ENCODE data around the gene GFAP.

DNA sequence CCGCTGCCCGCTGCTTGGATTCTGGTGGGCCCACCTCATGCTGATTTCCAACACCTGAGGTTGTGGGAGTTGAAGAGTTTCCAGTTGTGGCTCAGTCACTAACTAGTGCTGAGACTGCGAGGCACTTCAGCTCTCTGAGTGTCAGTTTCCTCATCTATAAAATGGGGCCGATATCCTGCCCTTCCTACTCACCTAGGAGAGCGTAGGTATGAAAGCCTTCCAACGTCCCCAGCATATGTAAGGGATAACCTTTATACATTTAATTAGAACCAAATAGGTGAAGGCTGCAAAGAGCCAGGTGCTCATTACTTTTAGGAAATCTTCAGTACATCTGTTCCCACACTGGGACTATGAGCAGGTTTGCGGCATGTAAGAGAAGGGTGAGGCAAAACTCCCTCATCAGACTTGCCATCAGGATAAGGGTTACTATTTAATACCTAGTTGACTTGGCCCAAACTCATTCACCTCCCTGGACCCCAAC is 33.1 kb upstream of the GFAP start:
- TF ChIP-seq ESRRG (CRISPR knock-in tag; IDR thresholded peaks at IDR 0.05) (no peak), SNAI2 (CRISPR knock-in tag; IDR thresholded peaks at IDR 0.05) (no peak), TOX (CRISPR knock-in tag; IDR thresholded peaks at IDR 0.05; ENCODE audit: borderline replicate concordance) (no peak), ISL1 (CRISPR knock-in tag; IDR thresholded peaks at IDR 0.05) (no peak), ARNTL (CRISPR knock-in tag; IDR thresholded peaks at IDR 0.05; ENCODE audit: borderline replicate concordance, low read depth) (no peak), CSDC2 (CRISPR knock-in tag; IDR thresholded peaks at IDR 0.05) (no peak), ZNF8 (CRISPR knock-in tag; IDR thresholded peaks at IDR 0.05) (no peak), TCF4 (CRISPR knock-in tag; IDR thresholded peaks at IDR 0.05; ENCODE audit: borderline replicate concordance) (no peak), RARB (CRISPR knock-in tag; IDR thresholded peaks at IDR 0.05) (no peak)
- TF ChIP-seq, protein P1, sequence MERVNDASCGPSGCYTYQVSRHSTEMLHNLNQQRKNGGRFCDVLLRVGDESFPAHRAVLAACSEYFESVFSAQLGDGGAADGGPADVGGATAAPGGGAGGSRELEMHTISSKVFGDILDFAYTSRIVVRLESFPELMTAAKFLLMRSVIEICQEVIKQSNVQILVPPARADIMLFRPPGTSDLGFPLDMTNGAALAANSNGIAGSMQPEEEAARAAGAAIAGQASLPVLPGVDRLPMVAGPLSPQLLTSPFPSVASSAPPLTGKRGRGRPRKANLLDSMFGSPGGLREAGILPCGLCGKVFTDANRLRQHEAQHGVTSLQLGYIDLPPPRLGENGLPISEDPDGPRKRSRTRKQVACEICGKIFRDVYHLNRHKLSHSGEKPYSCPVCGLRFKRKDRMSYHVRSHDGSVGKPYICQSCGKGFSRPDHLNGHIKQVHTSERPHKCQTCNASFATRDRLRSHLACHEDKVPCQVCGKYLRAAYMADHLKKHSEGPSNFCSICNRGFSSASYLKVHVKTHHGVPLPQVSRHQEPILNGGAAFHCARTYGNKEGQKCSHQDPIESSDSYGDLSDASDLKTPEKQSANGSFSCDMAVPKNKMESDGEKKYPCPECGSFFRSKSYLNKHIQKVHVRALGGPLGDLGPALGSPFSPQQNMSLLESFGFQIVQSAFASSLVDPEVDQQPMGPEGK (CRISPR knock-in tag; IDR thresholded peaks at IDR 0.05; ENCODE audit: borderline replicate concordance), result no peak
- TF ChIP-seq, protein P2, sequence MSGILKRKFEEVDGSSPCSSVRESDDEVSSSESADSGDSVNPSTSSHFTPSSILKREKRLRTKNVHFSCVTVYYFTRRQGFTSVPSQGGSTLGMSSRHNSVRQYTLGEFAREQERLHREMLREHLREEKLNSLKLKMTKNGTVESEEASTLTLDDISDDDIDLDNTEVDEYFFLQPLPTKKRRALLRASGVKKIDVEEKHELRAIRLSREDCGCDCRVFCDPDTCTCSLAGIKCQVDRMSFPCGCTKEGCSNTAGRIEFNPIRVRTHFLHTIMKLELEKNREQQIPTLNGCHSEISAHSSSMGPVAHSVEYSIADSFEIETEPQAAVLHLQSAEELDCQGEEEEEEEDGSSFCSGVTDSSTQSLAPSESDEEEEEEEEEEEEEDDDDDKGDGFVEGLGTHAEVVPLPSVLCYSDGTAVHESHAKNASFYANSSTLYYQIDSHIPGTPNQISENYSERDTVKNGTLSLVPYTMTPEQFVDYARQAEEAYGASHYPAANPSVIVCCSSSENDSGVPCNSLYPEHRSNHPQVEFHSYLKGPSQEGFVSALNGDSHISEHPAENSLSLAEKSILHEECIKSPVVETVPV (CRISPR knock-in tag; IDR thresholded peaks at IDR 0.05), result no peak
- TF ChIP-seq, protein P3, sequence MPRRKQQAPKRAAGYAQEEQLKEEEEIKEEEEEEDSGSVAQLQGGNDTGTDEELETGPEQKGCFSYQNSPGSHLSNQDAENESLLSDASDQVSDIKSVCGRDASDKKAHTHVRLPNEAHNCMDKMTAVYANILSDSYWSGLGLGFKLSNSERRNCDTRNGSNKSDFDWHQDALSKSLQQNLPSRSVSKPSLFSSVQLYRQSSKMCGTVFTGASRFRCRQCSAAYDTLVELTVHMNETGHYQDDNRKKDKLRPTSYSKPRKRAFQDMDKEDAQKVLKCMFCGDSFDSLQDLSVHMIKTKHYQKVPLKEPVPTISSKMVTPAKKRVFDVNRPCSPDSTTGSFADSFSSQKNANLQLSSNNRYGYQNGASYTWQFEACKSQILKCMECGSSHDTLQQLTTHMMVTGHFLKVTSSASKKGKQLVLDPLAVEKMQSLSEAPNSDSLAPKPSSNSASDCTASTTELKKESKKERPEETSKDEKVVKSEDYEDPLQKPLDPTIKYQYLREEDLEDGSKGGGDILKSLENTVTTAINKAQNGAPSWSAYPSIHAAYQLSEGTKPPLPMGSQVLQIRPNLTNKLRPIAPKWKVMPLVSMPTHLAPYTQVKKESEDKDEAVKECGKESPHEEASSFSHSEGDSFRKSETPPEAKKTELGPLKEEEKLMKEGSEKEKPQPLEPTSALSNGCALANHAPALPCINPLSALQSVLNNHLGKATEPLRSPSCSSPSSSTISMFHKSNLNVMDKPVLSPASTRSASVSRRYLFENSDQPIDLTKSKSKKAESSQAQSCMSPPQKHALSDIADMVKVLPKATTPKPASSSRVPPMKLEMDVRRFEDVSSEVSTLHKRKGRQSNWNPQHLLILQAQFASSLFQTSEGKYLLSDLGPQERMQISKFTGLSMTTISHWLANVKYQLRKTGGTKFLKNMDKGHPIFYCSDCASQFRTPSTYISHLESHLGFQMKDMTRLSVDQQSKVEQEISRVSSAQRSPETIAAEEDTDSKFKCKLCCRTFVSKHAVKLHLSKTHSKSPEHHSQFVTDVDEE (CRISPR knock-in tag; IDR thresholded peaks at IDR 0.05), result no peak
